ENCODE measurements around the gene CSPG4. TPM values are rescaled to one million over a fixed set of nuclear protein-coding genes. Genes with fewer than 3 reads are reported as not detected.
"Not testable (repeated sequence)": the region's sequence is repeated elsewhere in the genome, so short reads cannot be mapped to it uniquely, and the experiment has no call there.

Gene CSPG4
- total RNA-seq, 2 donors from 2014 or later = 2.1 to 12.7 TPM

GRCh38 chr15:75750261-75751050 is 37.8 kb upstream of the CSPG4 start:
- H3K4me3 ChIP-seq = no peak overlapping the region
- no peak overlapping the region for H3K9ac ChIP-seq (ENCODE audit: low read depth in 2 of 2, low read length in 2 of 2)
- no peaks in the 10 kb centered on the region for H3K9me3 ChIP-seq
- H3K27ac ChIP-seq = no peak overlapping the region
- TF ChIP-seq CTCF (IDR thresholded peaks at IDR 0.05) = no peak
- H3K36me3 ChIP-seq = no peaks in the 10 kb centered on the region
- DNase-seq = no peak
- intact Hi-C loops (cut with DNase I) = no loop called here
- no peaks in the 10 kb centered on the region for H3K4me1 ChIP-seq
- H3K27me3 ChIP-seq = no peaks in the 10 kb centered on the region

GRCh38 chr15:75749820-75750219 is 37.2 kb upstream of the CSPG4 start:
- intact Hi-C loops (cut with DNase I) = no loop called here
- Histone ChIP-seq H3K9me3 (no peaks in the 10 kb centered on the region), H3K4me3 (no peak overlapping the region), H3K27ac (no peak overlapping the region), H3K4me1 (no peaks in the 10 kb centered on the region), H3K9ac (ENCODE audit: low read depth in 2 of 2, low read length in 2 of 2) (no peak overlapping the region), H3K36me3 (no peaks in the 10 kb centered on the region), H3K27me3 (no peaks in the 10 kb centered on the region)
- no peak for DNase-seq
- TF ChIP-seq CTCF (IDR thresholded peaks at IDR 0.05) = no peak

GRCh38 chr15:75748882-75749281 is 36.2 kb upstream of the CSPG4 start:
- H3K9me3 ChIP-seq; H3K36me3 ChIP-seq; H3K9ac ChIP-seq (ENCODE audit: low read depth in 2 of 2, low read length in 2 of 2); intact Hi-C loops (cut with DNase I); H3K4me3 ChIP-seq; H3K4me1 ChIP-seq; DNase-seq; H3K27me3 ChIP-seq; H3K27ac ChIP-seq: not testable (repeated sequence)

GRCh38 chr15:75747121-75747520 is 34.5 kb upstream of the CSPG4 start:
- not testable (repeated sequence) for H3K9me3 ChIP-seq

GRCh38 chr15:75745305-75745704 is 32.7 kb upstream of the CSPG4 start:
- Histone ChIP-seq H3K4me1 (no peaks in the 10 kb centered on the region), H3K27me3 (no peaks in the 10 kb centered on the region), H3K36me3 (no peaks in the 10 kb centered on the region), H3K4me3 (no peak overlapping the region), H3K27ac (no peak overlapping the region), H3K9me3 (no peaks in the 10 kb centered on the region), H3K9ac (ENCODE audit: low read depth in 2 of 2, low read length in 2 of 2) (no peak overlapping the region)
- TF ChIP-seq CTCF (IDR thresholded peaks at IDR 0.05) = no peak
- DNase-seq = no peak
- intact Hi-C loops (cut with DNase I) = no loop called here

More at GRCh38 chr15:75747121-75747520, 34.5 kb upstream of the CSPG4 start:
- H3K9ac ChIP-seq (ENCODE audit: low read depth in 2 of 2, low read length in 2 of 2); H3K27me3 ChIP-seq; H3K27ac ChIP-seq; intact Hi-C loops (cut with DNase I); H3K4me1 ChIP-seq; H3K4me3 ChIP-seq; H3K36me3 ChIP-seq; DNase-seq: not testable (repeated sequence)

- intact Hi-C loops (cut with DNase I); DNase-seq; H3K27ac ChIP-seq: not testable (repeated sequence)
Observed at GRCh38 chr15:75742346-75742745, 29.7 kb upstream of the CSPG4 start.

GRCh38 chr15:75739791-75740190 is 27.1 kb upstream of the CSPG4 start:
- Histone ChIP-seq H3K4me3 (no peak overlapping the region), H3K27ac (no peak overlapping the region), H3K36me3 (no peaks in the 10 kb centered on the region), H3K4me1 (no peaks in the 10 kb centered on the region), H3K9ac (ENCODE audit: low read depth in 2 of 2, low read length in 2 of 2) (no peak overlapping the region), H3K9me3 (no peaks in the 10 kb centered on the region), H3K27me3 (no peaks in the 10 kb centered on the region)
- intact Hi-C loops (cut with DNase I) = loop anchor here (10.0 kb wide), 2 partner anchors 55 to 185 kb away; no protein-coding TSS in a partner anchor
- no peak for TF ChIP-seq CTCF (IDR thresholded peaks at IDR 0.05)
- DNase-seq = no peak

More at GRCh38 chr15:75742346-75742745, 29.7 kb upstream of the CSPG4 start:
- not testable (repeated sequence) for H3K27me3 ChIP-seq; H3K4me3 ChIP-seq; H3K36me3 ChIP-seq; H3K9me3 ChIP-seq; H3K9ac ChIP-seq (ENCODE audit: low read depth in 2 of 2, low read length in 2 of 2); H3K4me1 ChIP-seq
